ENCODE measurements around the gene FRMD4A.

DNA sequence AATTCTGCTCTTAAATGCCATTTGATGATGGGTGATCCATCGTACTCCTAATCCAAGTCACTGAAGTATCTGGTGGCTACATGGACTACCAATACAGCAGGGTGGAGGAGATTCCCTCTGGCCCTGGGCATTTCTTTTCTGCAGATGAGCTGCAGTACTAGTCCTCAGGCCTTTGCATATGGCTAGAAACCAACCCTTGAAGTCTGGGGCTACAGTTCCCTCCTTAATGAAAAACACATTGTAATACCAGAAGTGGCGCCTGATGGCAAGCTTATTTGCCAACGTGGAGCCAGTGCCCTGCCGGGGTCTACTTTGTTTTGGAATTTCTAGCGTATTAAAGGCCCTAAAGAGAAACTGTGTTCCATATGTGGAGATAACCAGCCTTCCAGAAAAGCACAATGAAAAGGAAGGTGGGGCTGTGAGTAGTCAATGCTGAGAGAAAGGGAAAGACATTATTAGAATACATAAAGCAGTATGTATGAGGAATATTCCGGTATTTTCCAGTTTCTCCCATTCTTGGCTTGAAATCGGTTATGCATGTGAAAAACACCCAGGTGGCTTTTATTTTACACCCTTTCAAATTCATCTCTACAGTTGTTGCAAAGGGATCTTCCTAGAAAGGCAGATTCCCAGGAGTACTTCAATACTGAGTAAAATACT, 375.2 kb downstream of the FRMD4A start:
- TF ChIP-seq, protein P1, sequence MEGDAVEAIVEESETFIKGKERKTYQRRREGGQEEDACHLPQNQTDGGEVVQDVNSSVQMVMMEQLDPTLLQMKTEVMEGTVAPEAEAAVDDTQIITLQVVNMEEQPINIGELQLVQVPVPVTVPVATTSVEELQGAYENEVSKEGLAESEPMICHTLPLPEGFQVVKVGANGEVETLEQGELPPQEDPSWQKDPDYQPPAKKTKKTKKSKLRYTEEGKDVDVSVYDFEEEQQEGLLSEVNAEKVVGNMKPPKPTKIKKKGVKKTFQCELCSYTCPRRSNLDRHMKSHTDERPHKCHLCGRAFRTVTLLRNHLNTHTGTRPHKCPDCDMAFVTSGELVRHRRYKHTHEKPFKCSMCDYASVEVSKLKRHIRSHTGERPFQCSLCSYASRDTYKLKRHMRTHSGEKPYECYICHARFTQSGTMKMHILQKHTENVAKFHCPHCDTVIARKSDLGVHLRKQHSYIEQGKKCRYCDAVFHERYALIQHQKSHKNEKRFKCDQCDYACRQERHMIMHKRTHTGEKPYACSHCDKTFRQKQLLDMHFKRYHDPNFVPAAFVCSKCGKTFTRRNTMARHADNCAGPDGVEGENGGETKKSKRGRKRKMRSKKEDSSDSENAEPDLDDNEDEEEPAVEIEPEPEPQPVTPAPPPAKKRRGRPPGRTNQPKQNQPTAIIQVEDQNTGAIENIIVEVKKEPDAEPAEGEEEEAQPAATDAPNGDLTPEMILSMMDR (IDR thresholded peaks at IDR 0.05), result no peak
- TF ChIP-seq POLR2A (IDR thresholded peaks at IDR 0.05) (no peak), EP300 (IDR thresholded peaks at IDR 0.05) (no peak), POLR2AphosphoS5 (IDR thresholded peaks at IDR 0.05) (no peak)
